BE2C (cell line): ENCODE data around the gene HOMER2.
"Not testable (repeated sequence)": the region's sequence is repeated elsewhere in the genome, so short reads cannot be mapped to it uniquely, and the experiment has no call there.

Experiments used
- DNase-seq: peaks from one replicate; pipeline ENCODE4 v3.0.0-alpha.2; 2020
- H3K27me3 ChIP-seq: fragments of 250-450 bp; sonication (Bioruptor Pico); 2 replicates; pipeline ENCODE4 v1.5.1; 2020; ENCODE audit warnings: mild to moderate bottlenecking
- H3K36me3 ChIP-seq: fragments of 250-450 bp; sonication (Bioruptor Pico); 2 replicates; pipeline ENCODE4 v1.5.1; 2020; ENCODE audit warnings: mild to moderate bottlenecking
- H3K4me1 ChIP-seq: fragments of 250-450 bp; sonication (Bioruptor Pico); 2 replicates; pipeline ENCODE4 v1.5.1; 2020
- H3K4me3 ChIP-seq: 2 replicates; pipeline ENCODE4 v1.5.1; 2011; ENCODE audit warnings: low read depth, low read length
- H3K9me3 ChIP-seq: fragments of 250-450 bp; sonication (Bioruptor Pico); 2 replicates; pipeline ENCODE4 v1.5.1; 2020
- TF ChIP-seq, protein P1 (sequence below): IDR thresholded peaks from 2 replicates; pipeline ENCODE4 v1.5.1; 2012; ENCODE audit warnings: mild to moderate bottlenecking, low read depth, low read length

Gene HOMER2

DNA sequence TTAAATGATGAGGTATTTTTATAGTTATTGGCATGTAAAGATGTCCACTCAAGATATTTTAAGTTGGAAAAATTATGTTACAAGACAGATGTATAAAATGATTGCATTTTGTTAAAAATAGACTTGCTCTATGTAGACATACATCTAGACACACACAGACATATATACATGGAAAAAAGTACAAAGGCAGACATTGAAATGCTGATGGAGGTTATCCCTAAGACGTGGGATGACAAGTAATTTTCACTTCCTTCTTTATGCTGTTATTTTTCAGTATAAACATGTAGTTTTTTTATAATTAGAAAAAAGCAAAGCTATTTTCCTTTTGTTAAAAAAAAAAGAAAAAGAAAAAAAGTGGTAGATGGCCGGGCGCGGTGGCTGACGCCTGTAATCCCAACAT lies 7.2 kb downstream of the HOMER2 start:
- no peaks in the 10 kb centered on the region for H3K27me3 ChIP-seq
- no peaks in the 10 kb centered on the region for H3K9me3 ChIP-seq
- H3K4me1 ChIP-seq, result no peaks in the 10 kb centered on the region
- H3K4me3 ChIP-seq, result no peak overlapping the region
- TF ChIP-seq, protein P1, sequence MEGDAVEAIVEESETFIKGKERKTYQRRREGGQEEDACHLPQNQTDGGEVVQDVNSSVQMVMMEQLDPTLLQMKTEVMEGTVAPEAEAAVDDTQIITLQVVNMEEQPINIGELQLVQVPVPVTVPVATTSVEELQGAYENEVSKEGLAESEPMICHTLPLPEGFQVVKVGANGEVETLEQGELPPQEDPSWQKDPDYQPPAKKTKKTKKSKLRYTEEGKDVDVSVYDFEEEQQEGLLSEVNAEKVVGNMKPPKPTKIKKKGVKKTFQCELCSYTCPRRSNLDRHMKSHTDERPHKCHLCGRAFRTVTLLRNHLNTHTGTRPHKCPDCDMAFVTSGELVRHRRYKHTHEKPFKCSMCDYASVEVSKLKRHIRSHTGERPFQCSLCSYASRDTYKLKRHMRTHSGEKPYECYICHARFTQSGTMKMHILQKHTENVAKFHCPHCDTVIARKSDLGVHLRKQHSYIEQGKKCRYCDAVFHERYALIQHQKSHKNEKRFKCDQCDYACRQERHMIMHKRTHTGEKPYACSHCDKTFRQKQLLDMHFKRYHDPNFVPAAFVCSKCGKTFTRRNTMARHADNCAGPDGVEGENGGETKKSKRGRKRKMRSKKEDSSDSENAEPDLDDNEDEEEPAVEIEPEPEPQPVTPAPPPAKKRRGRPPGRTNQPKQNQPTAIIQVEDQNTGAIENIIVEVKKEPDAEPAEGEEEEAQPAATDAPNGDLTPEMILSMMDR, result no peak
- H3K36me3 ChIP-seq, result no peaks in the 10 kb centered on the region
- DNase-seq, result no peak

DNA sequence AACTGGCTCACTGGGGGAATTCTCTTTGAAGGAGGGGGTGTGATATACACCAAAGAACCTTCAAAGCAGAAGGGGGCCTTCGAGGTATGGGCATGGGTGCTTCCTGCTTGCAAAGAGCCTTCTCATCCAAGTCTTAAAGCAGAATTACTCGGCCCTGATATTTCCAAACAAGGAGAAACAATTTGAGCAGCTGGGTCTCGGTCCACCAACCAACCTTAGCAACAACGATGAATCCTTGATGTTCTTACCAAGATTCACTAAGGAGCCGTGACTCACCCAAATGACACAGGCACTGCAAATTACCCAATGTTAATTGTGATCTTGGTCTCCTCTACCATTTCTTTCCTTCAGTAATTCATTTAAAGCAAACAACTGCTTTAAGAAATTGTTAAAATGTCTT lies 7.7 kb downstream of the HOMER2 start:
- no peaks in the 10 kb centered on the region for H3K9me3 ChIP-seq
- DNase-seq, result no peak
- H3K27me3 ChIP-seq, result no peaks in the 10 kb centered on the region
- H3K4me1 ChIP-seq, result no peaks in the 10 kb centered on the region
- TF ChIP-seq, protein P1, result no peak
- H3K4me3 ChIP-seq, result no peak overlapping the region
- no peaks in the 10 kb centered on the region for H3K36me3 ChIP-seq

DNA sequence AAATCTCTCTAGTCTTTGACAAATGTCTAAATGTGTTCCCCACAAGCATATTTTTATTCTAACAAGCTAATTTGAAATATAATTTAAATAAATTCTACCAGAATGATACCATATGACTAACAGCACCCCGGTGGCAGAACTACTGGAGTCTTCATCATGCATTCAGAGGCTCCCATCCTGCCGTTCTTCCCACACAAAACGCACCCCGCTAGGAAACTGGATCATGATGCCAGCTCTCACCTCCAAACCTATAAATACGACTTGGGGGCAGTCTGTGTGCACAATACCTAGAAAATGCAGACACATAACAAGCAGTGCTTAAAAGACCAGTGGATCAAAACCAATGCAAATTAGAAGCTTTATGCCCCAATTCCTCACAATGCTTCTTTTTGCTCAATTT lies 8.5 kb downstream of the HOMER2 start:
- Histone ChIP-seq H3K36me3 (no peaks in the 10 kb centered on the region), H3K9me3 (no peaks in the 10 kb centered on the region), H3K4me3 (no peak overlapping the region), H3K4me1 (no peaks in the 10 kb centered on the region), H3K27me3 (no peaks in the 10 kb centered on the region)
- TF ChIP-seq, protein P1, result no peak
- no peak for DNase-seq

DNA sequence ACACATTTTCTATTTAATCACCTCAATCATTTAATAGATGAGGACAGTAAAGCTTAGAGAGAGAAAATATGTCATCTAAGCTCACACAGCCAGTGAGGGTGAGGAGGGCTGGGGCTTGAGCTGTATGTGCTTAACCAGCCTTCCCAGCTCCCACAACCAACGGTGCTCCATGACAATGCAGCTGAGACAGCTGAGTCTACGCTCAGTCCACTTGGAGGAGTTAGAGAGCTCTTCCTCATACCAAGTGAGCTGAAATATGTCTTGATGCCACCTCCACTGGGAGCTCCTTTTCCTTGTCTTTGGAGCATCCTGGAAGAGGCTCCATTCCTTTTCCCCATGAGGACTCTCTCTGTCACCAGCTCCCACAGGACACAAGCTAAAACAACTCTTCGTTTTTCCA lies 9.3 kb downstream of the HOMER2 start:
- Histone ChIP-seq H3K4me1 (no peaks in the 10 kb centered on the region), H3K36me3 (no peaks in the 10 kb centered on the region), H3K9me3 (no peaks in the 10 kb centered on the region), H3K27me3 (no peaks in the 10 kb centered on the region), H3K4me3 (no peak overlapping the region)
- no peak for DNase-seq
- TF ChIP-seq, protein P1, result no peak

DNA sequence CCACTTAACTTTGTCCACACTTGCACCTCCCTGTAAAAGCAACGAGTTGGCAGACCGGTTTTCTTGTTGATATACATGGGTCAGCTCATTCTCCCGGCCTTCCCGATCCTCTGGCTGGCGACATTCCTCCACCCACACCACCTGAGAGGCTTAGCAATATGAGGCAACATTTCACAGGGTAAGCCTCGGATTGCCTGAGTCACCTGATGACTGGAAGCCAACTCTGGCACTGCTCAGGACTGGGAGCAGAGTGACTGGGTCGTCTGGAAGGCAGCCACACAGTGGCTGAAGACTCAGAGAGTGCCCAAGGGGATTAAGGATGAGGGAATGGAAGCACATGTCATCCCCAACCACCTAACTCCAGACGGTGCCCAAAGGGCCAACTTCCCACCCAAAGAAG lies 9.8 kb downstream of the HOMER2 start:
- no peak overlapping the region for H3K4me3 ChIP-seq
- H3K36me3 ChIP-seq, result no peaks in the 10 kb centered on the region
- TF ChIP-seq, protein P1, result no peak
- H3K9me3 ChIP-seq, result no peaks in the 10 kb centered on the region
- H3K4me1 ChIP-seq, result no peaks in the 10 kb centered on the region
- no peaks in the 10 kb centered on the region for H3K27me3 ChIP-seq
- DNase-seq, result no peak

DNA sequence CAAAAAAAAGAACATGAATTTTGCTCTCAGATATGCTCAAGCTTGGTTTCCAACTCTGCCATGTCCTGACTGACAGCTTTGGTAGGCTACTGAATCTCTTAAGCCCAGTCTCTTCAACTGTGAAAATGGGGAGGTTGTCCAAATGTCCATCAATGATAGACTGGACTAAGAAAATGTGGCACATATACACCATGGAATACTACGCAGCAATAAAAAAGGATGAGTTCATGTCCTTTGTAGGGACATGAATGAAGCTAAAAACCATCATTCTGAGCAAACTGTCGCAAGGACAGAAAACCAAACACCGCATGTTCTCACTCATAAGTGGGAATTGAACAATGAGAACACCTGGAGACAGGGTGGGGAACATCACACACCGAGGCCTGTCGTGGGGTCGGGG lies 12.8 kb downstream of the HOMER2 start:
- not testable (repeated sequence) for H3K9me3 ChIP-seq, H3K27me3 ChIP-seq, H3K4me1 ChIP-seq, H3K4me3 ChIP-seq, DNase-seq, H3K36me3 ChIP-seq

DNA sequence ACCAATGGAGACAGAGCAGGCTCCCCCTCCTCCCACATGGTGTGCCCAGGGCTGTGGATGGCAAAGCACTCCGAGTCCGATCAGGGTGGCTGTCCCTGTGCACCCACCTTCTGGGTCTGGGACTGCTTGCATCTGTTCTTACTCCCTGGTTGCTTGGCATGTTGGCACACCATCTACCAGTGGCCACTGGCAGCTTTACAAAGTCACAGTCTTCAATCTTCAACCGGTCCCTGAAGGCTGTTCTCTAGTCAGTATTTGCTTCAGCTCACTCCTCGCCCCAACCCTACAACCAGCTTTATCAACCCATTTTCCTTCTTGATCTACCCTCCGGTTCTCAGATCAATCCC lies 14.8 kb downstream of the HOMER2 start:
- Histone ChIP-seq H3K4me3 (no peak overlapping the region), H3K36me3 (no peaks in the 10 kb centered on the region), H3K27me3 (no peaks in the 10 kb centered on the region), H3K9me3 (no peaks in the 10 kb centered on the region), H3K4me1 (no peaks in the 10 kb centered on the region)
- TF ChIP-seq, protein P1, result no peak
- DNase-seq, result no peak
